SH-SY5Y (cell line): ENCODE results near the gene CALM1.

Experiments
- GATA2 ChIP-seq: IDR thresholded peaks from 2 replicates; pipeline ENCODE4 v1.6.1; 2011; ENCODE audit warnings: mild to moderate bottlenecking, low read depth, low read length
- GATA3 ChIP-seq: IDR thresholded peaks from 2 replicates; pipeline ENCODE4 v1.6.1; 2011; ENCODE audit warnings: low read depth, mild to moderate bottlenecking, low read length, moderate library complexity

Gene CALM1

DNA sequence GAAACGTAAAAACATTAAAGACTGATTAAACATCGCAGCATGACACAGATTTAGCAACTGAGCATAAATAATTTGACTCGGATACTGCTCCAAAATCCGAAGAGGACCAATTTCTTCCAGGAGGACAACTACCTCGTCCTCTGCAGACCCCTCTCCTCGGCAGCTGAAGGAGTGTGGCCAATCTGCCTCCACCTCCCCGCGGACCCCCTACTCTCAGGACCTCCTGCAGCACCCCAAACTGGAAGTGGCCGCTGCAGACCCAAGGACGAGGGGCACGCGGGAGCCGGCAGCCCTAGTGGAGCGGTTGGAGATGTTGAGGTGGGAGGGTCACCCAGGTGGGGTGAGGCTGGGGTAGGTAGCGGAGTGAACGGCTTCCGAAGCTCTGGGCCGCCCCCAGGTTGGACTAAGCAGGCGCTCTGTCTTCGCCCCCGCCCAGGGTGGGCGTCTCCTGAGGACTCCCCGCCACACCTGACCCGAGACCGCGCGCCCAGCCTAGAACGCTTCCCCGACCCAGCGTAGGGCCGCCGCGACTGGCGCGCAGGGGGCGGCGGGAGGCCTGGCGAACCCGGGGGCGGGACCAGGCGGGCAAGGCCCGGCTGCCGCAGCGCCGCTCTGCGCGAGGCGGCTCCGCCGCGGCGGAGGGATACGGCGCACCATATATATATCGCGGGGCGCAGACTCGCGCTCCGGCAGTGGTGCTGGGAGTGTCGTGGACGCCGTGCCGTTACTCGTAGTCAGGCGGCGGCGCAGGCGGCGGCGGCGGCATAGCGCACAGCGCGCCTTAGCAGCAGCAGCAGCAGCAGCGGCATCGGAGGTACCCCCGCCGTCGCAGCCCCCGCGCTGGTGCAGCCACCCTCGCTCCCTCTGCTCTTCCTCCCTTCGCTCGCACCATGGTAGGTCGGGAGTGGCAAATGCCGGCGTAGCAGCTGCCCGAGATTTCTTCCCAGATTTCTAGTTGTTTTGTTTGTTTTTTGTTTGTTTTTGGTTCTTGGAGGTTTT lies at the start of gene CALM1:
TSS of gene CALM1 (plus strand) at position 689 of the 999 bp plus-strand sequence. CDS start at position 891, 202 bp downstream.
- no peak for TF ChIP-seq GATA3
- no peak for TF ChIP-seq GATA2

DNA sequence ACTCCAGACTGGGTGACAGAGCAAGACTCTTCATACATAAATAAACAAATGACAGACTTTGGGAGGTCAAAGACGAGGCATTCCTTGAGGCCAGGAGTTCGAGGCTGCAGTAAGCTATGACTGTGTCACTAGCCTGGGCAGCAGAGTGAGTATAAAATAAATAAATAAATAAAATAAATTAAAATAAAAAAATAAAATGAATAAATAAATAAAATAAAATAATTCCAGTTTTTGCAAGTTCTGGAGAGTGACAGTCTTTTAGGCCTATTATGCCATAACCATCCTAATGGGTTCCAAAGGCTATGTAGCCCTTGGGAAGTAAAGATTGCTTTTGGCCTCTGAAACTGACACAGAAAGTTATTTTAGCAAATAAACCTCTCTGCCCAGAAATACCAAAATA lies 48.6 kb upstream of the CALM1 start:
- TF ChIP-seq GATA2 (no peak), GATA3 (no peak)

DNA sequence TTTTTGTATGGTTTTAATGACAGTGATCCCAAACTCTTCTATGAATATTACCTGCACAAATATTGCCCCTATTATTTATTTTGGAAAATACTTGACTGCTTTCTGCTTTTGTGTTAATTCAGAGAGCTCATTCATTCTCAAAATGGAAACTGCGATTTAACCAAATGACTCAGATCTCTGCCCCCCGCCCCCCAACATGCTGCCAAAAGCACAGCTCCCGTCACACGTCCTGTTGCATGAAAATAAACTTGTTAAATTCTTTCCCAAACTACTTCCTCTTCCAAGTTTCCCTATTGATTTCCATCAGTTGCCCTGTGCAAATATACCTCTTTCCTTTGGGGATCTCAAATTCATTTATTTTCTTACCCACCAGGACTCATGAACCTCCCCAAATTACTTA lies 47.1 kb upstream of the CALM1 start:
- TF ChIP-seq GATA2 (no peak), GATA3 (no peak)

DNA sequence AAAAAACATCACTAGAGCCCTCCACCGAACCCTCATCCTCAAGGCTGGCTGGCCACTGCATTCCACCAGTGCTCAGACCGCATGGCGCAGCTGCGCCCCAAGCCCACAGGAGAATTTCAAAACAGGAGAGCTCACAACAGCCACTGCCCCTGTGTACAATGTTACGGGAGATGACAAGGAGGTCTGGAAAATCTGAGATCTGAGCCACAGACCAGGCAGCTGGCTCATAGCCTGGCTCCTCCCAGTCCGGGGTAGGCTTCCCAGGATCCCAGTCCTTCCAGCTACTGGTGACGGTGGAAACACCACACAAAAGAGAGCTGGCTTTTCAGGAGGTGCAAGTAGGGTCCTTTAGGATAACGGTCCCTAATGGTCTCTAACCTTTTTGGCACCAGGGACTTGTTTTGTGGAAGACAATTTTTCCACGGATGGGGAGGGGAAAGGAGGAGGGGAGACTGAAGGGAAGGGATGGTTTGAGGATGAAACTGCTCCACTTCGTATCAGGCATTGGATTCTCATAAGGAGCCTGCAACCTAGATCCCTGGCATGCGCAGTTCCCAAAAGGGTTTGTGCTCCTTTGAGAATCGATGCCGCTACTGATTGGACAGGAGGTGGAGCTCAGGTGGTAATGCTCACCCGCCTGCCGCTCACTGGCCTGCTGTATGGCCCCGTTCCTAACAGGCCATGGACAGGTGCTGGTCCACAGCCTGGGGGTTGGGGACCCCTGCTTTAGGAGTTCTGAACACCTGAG lies 42.1 kb upstream of the CALM1 start:
- TF ChIP-seq GATA2 (no peak), GATA3 (no peak)

DNA sequence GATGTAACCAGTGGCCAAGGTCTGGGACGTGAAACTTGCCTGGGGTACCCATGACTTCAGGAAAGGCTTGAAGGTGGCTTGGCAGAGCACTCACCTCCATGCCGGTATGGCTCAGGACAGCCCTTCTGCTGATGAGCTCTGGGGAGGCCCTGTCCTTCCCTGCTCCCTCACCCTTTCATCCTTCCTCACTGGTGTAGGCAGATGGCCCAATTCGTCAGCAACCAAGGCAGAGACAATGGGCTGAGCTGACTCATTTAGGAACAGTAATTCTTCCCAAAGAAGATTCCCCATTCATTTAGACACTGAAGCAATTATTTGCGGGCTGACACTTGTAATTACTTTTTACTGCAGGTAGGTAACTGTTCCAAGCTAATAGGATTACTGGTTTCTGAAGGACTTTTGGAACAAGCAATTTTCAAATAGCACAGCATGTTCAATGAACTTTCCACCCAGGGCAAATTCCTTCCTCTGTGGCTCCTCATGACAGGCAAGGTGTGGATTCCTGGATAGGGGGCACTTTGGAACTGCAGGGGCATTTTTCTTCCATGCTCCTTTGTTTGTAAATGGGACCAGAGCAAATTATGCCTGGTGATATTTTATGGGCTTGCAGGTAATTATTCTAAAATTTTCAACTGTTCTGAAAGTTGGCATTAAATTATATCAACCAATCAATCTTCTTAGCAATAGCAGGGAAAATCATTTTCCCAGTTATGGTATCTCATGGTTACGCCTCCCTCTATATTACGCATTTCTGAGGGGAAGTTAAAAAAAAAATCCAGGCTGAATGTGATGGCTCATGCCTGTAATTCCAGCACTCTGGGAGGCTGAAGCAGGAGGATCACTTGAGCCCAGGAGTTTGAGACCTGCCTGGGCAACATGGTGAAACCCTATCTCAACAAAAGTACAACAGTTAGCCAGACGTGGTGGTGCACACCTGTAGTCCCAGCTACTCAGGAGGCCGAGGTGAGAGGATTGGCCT lies 41.0 kb upstream of the CALM1 start:
- no peak for TF ChIP-seq GATA2
- TF ChIP-seq GATA3 = no peak

DNA sequence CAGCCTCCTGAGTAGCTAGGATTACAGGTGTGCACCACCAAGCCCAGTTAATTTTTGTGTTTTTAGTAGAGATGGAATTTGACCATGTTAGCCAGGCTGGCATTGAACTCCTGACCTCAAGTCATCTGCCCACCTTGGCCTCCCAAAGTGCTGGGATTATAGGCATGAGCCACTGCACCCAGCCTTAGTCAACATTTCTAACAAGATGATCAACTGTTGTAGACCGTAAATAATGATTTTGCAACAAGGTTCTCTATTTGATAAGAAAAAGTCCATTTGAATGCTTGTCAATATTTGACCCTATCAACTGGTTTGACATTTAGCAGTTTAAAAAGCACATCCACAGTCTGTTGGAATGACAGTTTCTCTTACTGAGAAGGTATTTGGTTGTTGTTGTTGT lies 39.9 kb upstream of the CALM1 start:
- no peak for TF ChIP-seq GATA2
- TF ChIP-seq GATA3 = no peak

DNA sequence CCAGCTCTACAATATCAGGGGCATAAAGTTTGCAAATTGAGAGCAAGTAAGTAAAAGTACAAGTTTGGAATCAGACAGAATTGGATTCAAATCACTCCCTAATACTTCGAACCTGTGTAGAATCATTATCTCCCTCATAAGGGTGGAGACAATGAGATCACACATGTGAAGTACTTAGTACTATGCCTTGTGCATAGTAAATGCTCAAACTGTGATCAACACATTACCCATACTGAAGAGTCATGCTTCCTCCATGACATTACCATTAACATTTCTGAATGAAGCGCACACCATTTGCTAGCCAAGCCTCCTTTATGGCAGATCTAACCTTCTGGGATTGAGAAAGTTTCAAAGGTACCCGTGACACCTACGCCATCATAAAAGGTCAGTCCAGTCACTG lies 38.5 kb upstream of the CALM1 start:
- TF ChIP-seq GATA2 (no peak), GATA3 (no peak)

DNA sequence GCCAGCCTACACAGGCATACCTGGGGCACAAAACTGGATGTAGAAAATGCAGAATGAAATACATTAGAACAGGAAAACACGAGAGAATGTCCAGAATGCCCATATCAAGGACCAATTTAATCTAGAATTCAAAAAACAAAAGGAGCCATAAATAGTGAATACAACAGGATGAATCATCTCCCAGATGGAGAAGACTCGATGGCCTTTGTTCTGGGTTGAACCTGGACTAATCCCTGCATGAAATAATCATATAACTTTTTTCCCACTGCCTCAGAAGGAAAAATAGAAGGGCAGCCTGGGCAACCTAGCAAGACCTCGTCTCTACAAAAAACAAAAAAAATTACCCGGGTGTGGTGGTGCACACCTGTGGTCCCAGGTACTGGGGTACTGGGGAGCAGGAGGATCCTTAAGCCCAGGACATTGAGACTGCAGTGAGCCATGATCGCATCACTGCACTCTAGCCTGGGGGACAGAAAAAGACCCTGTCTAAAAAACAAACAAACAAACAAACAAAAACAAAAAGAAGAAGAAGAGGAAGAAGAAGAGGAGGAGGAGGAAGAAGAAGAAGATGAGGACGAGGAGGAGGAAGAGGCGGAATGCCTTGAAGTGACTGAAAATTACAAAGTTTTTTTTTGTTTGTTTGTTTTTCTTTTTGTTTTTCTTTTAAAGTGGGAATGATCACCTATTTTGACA lies 34.8 kb upstream of the CALM1 start:
- no peak for TF ChIP-seq GATA2
- no peak for TF ChIP-seq GATA3

DNA sequence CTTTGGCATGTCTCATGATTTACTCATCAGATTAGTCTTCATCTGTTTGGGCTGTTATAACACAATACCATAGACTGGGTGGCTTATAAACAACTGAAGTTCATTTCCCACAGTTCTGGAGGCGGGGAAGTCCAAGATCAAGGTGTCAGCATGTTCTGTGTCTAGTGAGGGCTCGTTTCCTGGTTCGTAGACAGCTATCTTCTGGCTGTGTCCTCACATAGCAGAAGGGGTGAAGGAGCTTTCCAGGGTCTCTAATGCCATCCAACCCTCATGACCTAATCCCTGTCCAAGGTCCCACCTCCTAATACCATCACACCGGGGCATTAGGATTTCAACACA lies 34.3 kb upstream of the CALM1 start:
- TF ChIP-seq GATA2 = no peak
- no peak for TF ChIP-seq GATA3

DNA sequence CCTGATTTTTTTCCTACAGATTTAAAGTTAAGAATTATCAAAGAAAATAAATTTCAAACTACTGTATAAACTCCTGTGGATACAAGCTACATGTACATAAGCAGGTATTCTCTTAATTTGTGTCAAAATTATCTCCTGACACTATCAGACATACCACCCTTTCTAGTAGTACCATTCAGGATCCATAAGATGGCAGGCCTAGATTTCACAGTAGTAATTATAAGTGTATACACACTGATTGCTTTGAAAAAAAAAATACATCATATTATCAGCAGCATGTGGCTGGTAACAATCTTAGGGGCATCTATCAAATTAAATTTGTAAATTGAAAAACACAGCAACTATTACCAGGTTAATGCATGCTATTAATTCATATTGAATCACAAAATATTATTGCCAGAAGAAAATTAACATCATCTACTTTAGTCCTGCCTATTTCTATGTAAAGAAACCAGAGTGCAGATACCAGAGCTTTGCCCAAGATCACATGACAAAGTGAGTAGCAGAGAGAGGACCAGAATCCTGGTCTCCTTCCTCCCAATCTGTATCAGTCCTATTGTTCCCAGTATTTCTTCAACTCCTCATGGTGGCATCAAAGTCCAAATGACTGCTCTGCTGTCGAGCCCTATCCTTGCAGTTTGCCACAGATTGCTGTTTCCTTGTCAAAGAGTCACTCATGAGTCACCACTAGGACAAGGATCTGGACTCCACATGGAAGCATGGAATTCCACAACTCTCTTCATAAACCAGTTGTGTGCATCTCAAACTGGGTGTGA lies 27.7 kb upstream of the CALM1 start:
- no peak for TF ChIP-seq GATA3

DNA sequence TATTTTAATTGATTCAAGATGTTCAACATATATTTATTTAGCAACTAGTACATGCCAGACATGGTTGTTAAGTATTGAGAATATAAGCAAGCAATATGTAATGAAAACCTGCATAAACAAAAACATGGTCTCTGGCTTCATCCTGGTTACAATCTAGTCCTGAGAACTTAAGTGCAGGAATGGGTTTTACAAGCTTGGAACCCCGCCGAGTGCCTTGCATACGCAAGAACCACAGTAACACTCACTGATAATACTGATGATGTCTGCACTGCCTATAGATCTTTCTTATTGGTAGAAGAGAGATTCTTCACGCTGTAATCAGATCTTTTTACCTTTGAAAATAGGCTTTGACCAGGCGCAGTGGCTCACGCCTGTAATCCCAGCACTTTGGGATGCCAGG lies 22.9 kb upstream of the CALM1 start:
- no peak for TF ChIP-seq GATA2
- no peak for TF ChIP-seq GATA3

DNA sequence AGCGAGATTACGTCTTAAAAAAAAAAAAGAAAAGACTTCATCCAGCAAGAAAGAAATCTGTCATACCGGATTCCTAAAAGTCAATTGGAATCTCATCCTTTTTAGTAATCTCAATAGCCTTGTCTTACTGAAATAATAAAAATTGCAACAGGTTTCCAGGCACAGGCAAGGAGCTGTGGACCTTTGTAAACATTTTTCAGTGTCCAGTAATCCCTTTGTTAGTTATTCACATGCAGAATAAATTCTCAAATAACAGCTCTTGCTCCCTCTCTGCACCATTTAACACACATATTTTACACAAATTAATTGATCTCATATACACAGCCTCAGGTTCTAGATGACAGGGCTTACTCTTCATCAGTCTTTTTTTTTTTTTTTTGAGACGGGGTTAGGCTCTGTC lies 22.0 kb upstream of the CALM1 start:
- TF ChIP-seq GATA2 (no peak), GATA3 (no peak)

DNA sequence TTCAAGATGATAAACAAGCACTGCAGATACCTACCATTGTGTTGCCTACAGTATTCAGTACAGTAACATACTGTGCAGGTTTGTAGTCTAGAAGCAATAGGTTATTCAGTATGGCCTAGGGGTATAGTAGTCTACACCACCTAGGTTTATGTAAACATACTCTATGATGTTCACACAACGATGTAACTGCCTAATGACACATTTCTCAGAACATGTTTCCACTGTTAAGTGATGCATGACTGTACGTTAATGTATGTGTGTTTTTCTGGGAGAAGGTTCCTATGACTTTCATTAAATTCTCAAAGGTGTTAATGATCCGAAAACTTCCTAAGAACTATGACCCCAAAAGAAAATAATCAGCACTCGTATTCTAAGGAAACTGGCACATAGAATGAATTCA lies 20.9 kb upstream of the CALM1 start:
- TF ChIP-seq GATA2 (no peak), GATA3 (no peak)

DNA sequence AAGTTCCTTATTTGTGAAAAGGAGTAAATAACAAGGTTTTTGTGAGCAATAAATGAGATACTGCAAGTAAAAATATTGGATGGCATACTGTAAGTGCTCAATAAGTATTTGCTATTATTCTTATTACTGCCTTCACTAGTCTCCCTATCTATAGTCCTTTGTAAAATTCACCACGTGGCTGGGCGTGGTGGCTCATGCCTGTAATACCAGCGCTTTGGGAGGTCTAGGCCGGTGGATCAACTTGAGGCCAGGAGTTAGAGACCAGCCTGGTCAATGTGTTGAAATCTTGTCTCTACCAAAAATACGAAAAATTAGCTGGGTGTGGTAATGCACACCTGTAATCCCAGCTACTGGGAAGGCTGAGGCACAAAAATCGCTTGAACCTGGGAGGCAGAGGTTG lies 18.6 kb upstream of the CALM1 start:
- TF ChIP-seq GATA3 (no peak), GATA2 (no peak)
